Right lung (tissue), 5 donors: Measurements from ENCODE around the gene AP3D1. TPM values are rescaled to one million over a fixed set of nuclear protein-coding genes. Genes with fewer than 3 reads are reported as not detected.
"Not testable (repeated sequence)": the region's sequence is repeated elsewhere in the genome, so short reads cannot be mapped to it uniquely, and the experiment has no call there.

Experiments
- DNase-seq, 2 donors: peaks; one replicate each; pipeline ENCODE4 v3.0.0-alpha.2; 2013
- polyA plus RNA-seq, 5 donors: library from polyadenylated mRNA; unstranded; fragments of 120-200 nt; gene quantifications; one replicate each; pipeline versions ENCODE4 v1.2.1 to v1.2.3, GENCODE V29; 2013; ENCODE audit warnings: inconsistent platforms in 1 of 5, low replicate concordance in 1 of 5; ENCODE audit not compliant: insufficient read length in 5 of 5, insufficient read depth in 1 of 5

Gene AP3D1
- polyA plus RNA-seq, 5 donors = 56.7 to 90.8 (median 67.7) TPM

DNA sequence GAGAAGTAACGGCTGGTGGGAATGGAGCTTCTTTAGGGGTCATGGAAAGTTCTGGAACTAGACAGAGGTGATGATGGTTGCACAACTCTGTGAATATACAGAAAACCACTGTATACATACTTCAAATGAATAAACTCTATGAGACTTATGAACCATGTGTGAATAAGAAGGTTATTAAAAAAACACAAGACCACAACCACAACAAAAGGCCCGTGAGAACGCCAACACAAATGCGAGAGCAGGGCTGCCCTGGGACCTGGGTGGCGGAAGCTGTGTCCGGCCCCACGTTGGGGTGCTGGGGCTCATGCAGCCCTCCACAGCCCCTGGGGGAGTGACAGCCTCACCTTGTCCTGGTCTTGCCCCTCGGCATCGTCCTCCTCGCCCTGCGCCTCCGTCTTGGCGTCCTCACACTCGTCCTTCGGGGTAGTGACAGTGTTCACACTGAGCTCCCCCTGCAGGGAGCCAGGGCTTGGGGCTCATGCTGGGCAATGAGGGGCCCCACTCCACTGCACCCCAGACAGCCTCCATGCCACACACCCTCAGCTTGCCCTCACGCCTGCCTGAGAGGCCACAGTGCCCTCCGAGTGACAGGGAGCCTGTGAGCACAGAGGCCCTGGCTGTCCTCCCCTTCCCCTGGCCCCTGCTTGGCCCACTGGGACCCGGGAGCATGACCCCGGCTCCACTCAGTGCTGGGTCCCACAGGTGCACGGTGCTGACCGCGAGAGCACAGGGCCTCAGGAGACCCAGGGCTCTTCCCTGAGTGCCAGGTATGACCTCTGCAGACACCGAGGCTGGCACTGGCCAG, 38.6 kb downstream of the AP3D1 start:
- no peak for DNase-seq

DNA sequence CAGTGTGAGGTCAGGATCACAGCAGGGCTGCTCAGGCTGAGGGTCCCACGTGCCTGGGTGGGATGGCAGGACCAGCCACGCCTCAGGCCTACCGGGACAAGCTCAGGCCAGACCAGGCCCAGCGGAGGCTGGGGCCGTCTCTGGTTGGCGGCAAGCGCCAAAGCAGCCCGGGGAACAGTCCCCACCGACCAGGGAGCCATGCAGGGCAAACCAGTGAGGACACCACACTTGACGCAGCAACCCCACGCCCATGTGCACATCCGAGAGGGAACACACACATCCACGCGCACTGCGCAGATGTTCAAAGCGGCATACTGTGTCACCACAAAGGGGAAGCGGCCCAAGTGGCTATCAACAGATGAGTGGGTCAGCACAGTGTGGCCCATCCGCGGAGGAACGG, 39.5 kb downstream of the AP3D1 start:
- DNase-seq = no peak

DNA sequence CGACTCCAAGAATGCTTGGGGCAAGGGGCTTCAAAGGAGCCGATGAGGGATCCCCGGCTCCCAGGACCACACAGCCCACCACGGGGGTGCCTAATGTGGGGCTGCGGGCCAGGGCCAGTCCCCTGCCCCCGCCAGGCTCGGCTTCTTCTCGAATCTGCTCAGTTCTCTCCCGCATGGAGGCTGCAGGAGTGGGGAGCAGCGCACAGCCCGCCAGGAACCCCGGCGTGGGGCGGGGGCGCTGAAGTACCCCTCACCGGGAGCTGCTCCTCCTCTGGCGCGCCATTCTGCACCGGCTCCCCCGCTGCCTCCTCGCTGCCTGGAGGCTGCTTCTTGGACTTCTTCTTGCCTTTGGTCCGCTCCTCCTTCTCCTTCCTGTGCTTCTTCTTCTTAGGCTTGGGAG, 39.9 kb downstream of the AP3D1 start:
- no peak for DNase-seq

DNA sequence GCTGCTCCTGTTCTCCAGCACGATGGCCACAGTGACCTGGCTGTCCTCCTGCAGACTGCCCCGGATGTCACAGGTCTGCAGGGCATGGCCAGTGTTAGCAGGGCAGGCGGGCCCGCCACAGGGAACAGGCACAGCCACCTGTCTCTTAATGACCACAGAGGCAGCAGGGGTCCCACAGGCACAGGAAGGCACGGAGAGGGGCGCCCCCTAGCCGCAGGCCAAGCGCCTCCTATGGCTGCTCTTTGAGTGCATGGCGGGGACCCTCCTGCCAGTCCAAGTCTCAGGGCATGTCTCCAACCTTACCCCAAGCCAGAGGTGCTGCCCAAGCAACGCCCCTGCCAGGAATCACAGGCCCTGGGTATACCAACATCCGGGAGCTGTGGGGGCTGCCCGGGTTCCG, 40.5 kb downstream of the AP3D1 start:
- DNase-seq = no peak

DNA sequence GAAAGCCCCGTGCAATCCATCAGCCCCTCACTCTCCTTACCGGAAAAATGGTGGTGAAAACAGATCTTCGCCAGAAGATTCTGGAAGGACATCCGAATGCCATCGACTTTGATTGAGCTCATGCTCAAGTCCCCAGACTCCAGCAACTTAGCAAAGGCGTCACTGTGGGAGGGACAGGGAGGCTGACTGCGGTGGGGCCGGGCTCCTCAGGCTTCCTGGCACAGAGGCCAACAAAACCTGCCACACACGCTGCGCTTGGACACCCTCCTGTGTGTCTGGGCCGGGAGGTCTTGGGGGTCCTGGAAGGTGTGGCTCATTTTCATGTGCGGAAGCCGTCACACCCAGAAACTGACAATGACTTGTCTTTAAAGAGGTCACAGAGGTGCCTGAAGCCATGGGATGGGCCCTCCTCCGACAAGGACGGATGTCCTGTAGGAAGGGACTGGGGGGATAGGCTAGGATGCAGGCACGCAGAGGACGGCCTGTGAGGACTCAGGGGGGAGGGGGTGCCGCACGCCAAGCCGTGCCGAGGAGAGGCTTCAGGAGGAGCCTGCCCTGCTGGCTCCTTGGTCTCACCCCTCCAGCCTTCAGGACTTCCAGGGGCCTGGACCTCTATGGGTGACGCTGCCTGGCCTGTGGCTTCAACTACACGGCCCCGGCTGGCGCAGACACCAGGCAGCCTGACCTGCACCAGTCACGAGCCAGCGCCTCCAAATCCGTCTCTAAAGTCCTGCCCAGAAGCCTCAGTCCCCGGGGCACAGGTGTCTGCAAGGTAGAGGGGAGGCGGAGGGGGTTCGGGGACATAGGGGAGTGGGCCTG, 42.1 kb downstream of the AP3D1 start:
- no peak for DNase-seq

DNA sequence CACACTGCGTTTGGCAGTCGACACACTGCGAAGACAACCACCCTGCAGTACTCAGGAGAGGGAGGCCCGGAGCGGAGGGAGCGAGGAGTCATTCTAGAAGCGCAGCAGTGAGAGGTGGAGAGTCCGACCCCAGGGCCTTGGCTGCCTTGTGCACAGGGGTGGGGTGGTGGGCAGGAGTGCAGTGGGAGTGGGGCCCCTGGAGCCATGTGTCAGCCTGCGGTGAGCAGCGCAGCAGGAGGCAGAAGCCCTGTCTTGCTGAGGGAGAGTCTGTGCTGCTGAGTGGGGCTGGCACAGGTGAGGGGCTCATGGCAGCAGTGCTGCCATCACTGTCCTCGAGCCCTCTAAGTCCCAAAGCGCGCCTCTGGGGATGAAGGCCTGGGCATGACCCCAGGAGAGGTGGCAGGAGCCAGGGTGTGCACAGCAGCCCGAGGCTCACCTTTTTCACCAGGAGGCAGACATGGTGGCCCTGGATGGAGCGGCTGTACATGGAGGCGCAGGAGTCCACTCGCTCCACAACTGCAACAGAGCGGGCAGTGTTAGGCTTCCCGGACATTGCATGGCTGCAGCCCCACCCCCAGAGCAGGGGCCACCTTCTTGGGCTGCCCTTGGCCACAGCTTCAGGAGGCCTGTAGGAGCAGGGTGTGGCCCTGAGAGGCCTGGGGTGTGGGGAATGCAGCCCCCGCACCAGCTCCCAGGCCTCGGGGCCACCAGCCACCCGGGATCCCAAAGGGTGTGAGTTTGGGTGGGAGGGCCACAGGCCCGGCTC, 42.9 kb downstream of the AP3D1 start:
- DNase-seq = no peak

DNA sequence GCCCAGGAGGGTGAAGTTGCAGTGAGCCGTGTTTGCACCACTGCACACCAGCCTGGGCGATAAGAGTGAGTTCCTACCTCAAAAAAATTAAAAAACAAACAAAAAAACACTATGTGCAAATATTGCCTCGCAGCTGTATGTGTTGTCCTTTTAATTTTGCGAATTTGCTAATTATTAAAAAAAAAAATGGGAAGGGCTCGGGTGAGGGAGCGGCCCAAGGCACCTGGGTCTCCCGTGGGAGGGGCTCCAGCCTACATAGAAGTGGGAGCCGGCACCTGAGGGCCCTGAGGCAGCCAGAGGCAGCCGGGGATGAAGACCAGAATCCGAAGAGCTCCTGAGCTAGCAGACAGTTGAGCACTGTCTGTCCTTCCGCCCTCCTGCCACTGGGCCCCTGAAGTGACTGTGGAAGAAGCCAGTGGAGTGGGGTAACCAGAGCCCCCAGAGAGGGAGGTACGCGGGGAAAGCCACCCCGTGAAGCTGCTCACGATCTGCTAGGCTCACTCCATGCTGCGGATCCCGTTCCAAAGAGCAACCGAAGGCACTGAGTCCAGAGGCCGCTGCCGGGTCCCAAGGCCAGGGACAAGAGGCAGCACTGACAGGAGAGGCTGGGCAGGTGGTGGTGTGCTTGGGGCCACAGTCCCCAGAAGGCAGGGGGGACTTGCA, 48.2 kb downstream of the AP3D1 start:
- DNase-seq = no peak

DNA sequence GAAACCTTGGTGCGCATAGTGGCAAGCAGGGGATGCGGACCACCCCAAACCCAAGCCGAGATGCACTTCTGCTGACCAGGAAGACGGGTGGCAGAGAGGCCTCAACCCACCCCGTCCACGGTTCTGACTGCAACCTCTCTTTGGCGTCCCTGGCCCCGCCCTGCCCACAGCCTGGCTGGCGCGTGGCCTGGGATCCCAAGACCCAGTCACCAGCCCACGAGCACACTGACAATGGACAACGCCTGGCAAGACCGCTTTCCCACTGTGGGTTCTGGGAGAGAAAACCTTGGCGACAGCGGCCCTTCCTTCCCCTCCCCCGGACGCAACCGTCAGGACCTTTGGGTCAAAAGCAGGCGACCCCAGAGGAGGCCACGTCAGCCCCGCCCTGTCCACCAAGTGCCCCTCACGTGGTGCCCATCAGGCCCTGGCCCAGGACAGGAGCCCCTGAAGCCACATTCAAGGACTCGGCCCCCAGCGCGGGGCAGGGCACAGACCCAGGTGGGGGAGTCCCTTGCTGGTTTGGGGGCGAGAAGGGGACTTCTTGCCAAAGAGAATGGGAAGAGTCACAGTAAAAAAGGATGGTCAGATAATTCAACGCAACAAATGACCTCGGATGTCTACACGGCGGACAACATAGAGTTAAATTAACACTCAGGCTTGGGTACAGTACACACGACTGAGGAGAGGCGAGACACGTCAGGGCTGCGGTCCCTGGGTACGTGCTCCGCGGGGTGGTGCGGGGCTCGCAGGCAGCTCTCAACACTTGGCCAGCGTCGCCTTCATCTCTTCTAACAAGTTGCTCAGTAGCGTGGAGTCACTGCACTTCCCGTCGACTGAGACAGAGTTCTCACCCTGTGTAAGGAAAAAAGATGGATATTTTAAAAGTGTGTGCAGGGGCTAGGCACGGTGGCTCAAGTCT, 49.7 kb downstream of the AP3D1 start:
- DNase-seq = no peak

DNA sequence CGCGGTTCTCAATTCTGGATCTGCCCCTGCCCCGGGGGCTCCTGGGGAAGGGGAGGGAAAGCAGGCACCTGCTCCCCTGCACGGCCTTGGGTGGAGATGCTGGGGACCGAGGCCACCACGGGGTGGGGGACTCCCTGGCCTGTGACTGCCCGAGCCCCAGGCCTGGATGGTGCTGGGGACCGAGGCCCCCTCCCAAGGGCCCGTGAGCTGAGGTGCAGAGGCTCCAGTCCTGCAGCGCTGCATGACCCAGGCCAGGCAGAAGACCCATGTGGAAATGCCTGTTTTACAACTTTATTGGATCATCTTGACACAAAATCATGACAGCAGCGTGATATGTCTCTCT, 50.7 kb downstream of the AP3D1 start:
- DNase-seq = no peak

DNA sequence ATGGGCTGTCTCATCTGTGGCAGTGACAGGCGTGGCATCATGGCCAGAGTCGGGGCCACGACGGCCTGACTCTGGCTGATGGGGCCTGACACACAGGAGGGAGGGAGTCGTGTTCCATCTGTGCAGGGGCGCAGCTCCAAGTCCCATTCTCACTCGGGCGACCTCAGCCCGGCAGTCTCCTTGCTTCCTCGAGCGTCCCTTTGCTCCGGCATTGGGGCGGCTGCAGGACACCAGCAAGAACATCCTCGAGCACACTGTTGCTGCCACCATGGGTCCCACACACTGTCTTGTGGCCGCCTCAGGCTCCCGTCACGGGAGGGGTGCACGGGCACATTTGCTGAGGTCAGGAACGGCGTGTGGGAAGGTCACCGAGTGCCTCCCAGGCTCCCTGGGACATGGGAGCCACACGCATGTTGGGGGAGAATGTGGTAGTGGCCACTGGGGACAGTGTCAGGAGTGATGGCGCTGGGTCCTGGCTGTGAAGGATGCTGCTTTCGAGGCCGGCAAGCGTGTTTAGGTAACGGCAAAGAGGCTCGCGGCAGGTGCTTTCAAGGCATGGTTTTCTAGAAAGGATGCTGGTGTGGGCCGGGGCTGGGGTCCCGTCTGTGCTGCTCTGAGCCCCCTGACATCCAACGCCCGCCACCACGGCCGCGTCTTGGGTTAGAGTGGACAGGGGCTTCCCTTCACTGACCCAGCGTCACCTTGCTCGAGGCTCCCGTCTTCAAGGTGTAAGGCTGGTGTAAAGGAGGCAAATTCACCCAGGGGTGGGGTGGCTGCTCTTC, 51.2 kb downstream of the AP3D1 start:
- no peak for DNase-seq

DNA sequence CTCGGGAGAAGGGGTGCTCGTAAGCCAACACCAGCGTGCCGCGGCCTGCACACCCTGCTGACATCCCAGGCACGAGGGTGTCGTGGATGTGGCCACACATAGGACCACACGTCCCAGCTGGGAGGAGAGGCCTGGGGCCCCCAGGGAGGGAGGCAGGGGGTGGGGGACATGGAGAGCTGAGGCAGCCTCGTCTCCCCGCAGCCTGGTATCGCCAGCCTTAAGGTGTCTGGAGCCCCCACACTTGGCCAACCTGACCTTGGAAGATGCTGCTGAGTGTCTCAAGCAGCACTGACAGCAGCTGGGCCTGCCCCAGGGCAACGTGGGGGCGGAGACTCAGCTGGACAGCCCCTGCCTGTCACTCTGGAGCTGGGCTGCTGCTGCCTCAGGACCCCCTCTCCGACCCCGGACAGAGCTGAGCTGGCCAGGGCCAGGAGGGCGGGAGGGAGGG, 52.3 kb downstream of the AP3D1 start:
- no peak for DNase-seq

DNA sequence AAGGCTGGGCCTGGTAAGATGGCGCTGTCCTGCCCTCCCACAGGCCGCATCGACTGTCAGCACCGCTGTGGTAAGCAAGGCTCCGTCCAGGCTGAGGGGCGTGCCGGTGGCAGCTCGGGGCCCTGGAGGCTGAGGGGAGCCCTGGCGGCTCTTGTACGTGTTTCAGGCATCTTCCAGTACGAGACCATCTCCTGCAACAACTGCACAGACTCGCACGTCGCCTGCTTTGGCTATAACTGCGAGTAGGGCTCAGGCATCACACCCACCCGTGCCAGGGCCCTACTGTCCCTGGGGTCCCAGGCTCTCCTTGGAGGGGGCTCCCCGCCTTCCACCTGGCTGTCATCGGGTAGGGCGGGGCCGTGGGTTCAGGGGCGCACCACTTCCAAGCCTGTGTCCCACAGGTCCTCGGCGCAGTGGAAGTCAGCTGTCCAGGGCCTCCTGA, 53.5 kb downstream of the AP3D1 start:
- no peak for DNase-seq

DNA sequence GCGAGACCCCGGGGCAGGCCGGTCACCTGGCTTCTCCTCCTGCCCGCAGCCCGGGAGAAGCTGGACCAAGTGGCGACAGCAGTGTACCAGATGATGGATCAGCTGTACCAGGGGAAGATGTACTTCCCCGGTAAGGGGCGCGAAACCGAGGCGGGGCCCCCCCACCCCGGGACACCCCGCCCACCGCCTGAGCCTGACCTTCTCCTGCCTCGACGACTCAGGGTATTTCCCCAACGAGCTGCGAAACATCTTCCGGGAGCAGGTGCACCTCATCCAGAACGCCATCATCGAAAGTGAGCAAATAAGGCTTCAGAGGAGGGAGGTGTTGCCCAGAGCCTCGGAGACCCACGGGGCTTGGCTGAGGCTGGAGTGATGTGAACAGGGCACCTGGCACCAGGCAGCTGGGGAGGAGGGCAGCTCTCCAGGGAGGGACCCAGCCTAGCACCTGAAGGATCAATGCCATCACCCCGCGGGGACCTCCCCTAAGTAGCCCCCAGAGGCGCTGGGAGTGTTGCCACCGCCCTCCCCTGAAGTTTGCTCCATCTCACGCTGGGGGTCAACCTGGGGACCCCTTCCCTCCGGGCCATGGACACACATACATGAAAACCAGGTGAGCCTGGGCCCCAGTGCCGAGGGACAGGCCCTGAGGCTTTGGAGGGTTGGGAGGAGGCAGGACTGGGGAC, 54.0 kb downstream of the AP3D1 start:
- DNase-seq = no peak

DNA sequence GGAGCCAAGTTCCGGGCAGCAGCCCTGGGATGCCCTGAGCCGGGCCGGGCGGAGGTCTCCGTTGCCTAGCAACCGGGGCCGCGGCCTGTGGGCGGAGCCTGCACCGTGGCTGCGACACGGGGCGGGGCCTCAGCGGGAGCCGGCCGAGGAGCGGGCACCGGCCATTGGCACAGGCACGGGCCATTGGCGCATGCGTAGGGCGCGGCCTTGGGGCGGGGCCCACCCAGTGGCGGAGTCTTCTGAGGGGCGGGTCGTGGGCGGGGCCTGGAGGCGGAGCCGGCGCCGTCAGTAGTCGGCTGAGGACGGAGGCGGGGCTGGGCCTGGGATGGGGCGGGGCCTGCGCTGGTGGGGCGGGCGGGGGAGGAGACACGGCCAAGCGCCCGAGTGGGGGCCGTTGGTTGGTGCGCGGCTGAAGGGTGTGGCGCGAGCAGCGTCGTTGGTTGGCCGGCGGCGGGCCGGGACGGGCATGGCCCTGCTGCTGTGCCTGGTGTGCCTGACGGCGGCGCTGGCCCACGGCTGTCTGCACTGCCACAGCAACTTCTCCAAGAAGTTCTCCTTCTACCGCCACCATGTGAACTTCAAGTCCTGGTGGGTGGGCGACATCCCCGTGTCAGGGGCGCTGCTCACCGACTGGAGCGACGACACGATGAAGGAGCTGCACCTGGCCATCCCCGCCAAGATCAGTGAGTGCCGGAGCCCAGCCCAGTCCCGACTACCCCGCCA, 54.7 kb downstream of the AP3D1 start, which contains the start of gene IZUMO4:
TSS of gene IZUMO4 (plus strand) at position 436 of the 723 bp plus-strand sequence. CDS start at position 467, 31 bp downstream.
- DNase-seq = peak; percentile 99

DNA sequence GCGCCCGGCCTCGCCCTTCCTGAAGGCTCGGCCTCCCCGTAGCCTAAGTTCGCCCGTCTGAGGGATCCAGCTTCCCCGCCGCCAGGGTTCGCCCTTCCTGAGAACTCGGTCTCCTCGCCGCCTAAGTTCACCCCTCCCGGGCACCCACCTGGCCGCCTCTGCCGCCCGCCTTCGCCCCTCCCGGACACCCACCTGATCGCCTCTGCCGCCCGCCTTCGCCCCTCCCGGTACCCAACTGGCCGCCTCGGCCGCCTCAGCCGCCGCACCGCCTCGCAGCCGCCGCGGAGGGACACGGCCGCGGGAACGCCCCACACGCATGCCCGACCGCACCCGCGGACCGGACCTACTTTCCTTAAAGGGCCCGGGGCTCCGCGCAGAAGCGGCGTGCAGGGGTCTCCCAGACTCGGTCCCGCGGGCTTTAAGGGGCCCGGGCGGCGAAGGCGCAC, 55.3 kb downstream of the AP3D1 start, which contains the start of gene MOB3A:
TSS of gene MOB3A (minus strand) at position 293 of the 446 bp plus-strand sequence. CDS start 17,766 bp downstream, outside the sequence.
- no peak for DNase-seq

DNA sequence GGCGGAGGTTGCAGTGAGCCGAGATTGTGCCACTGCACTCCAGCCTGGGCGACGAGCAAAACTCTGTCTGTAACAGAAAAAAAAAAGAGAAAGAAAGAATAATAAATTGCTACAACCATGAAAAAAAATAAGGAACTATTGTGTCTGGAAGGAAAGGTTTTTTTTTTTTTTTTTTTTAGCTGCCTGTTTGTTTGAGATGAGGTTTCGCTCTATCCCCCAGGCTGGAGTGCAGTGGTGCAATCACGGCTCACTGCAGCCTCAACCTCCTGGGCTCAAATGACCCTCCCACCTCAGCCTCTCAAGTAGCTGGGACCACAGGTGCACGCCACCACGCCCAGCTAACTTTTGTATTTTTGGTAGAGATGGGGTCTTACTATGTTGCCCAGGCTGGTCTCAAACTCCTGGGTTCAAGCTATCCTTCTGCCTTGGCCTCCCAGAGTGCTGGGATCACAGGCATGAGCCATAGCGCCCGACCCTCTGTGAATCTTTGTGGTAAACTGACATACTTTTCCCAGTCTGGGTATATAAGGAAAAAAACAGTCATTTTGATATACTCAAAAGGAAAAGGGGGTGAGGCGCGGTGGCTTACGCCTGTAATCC, 59.3 kb downstream of the AP3D1 start:
- not testable (repeated sequence) for DNase-seq

DNA sequence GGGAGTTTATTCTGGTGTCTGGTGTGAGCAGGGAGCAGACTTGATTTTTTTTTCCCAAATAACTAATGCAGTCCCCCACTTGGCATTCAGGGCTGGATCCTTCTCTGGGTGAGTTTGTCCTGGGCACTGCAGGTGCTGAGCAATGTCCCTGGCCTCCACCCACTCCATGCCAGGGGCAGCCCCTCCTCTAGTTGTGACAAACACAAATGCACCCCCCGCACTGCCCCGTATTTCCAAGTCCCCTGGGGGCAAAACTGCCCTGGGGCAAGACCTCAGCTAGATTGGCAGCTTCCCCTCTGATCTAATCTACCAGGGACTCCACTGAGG, 61.7 kb downstream of the AP3D1 start:
- DNase-seq = no peak
